Activated T-cell treated with anti-CD3 and anti-CD28 coated beads, Interleukin-2, amount 50 U/mL, for 4 hours (primary cell): ENCODE results near the gene GRIP1. TPM values are rescaled to one million over a fixed set of nuclear protein-coding genes. Genes with fewer than 3 reads are reported as not detected.

ENCODE experiments used
- ATAC-seq, 2 donors: fragments of 200-7000 bp; cut with Tn5 transposase; one replicate each; pipeline ENCODE4 v1.10.0; 2021
- DNase-seq: peaks from one replicate; pipeline ENCODE4 v3.0.0-alpha.2; 2020
- H3K27me3 Mint-ChIP-seq: one replicate; pipeline ENCODE4 v1.8.0; 2021; ENCODE audit warnings: low read depth, mixed read lengths
- H3K36me3 Mint-ChIP-seq: one replicate; pipeline ENCODE4 v1.8.0; 2022; ENCODE audit warnings: mixed read lengths; ENCODE audit not compliant: insufficient read depth
- H3K4me1 Mint-ChIP-seq: one replicate; pipeline ENCODE4 v1.8.0; 2021; ENCODE audit warnings: low read depth, mixed read lengths
- H3K4me3 Mint-ChIP-seq: one replicate; pipeline ENCODE4 v1.8.0; 2021; ENCODE audit warnings: mild to moderate bottlenecking, moderate library complexity, mixed read lengths
- H3K9me3 Mint-ChIP-seq: one replicate; pipeline ENCODE4 v1.8.0; 2021; ENCODE audit warnings: mixed read lengths
- total RNA-seq, 3 donors: library from RNA; stranded (reverse); gene quantifications; one replicate each; pipeline ENCODE4 v1.2.1, GENCODE V29; 2021

Gene GRIP1
- total RNA-seq, 3 donors from 2014 or later, result 1.6 to 8.0 (median 4.4) TPM

DNA sequence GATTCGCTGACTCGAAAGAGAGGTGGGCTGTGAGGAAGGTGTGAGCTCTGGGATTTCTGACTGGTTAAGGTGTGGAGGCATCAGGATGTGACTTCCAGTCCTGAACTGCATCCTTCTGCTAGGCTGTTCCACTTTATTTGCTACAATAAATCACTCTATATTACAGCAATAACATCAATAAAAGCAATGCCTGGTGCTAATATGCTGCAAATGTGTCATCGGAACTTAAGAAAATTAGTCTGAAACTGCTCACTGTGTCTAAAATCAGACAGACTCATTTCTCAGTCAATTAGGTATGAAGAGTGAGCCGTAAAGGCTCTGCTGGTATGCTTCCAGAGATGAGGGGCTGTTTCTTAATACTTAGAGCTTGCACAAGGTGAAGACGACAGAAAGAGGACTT, 250.0 kb downstream of the GRIP1 start:
- Mint-ChIP-seq H3K36me3 (peaks cover 5% of the 10 kb centered on the region), H3K27me3 (no peaks in the 10 kb centered on the region), H3K4me3 (no peak overlapping the region), H3K9me3 (peaks cover 15% of the 10 kb centered on the region), H3K4me1 (no peaks in the 10 kb centered on the region)
- no peak for DNase-seq
- ATAC-seq, result no peak

- H3K4me1 Mint-ChIP-seq, result no peaks in the 10 kb centered on the region
- peaks cover 5% of the 10 kb centered on the region for H3K36me3 Mint-ChIP-seq
- ATAC-seq (no peak), DNase-seq (no peak)
- peaks cover 15% of the 10 kb centered on the region for H3K9me3 Mint-ChIP-seq
- no peaks in the 10 kb centered on the region for H3K27me3 Mint-ChIP-seq
- H3K4me3 Mint-ChIP-seq, result no peak overlapping the region
These were observed 250.6 kb downstream of the GRIP1 start for GRCh38 chr12:66428261-66428660.

DNA sequence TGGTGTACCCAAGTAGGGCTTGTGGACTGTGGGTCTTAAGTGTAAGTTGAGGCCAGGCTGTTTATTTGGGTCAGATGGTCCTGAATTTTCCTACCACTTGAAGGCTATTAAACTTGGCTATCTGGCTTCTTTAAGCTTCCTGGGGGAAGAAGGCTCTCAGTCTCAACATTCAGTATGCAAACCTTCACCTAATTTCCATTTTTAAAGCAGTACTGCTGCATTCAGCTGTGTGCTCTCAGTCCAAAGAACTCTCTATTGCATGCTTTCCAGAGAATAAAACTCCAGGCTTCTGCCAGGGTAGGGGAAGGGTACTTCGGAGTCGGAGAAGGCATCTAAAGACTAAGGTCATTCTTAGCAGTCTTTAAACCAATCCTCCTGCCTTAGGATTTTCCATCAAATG, 252.2 kb downstream of the GRIP1 start:
- no peaks in the 10 kb centered on the region for H3K27me3 Mint-ChIP-seq
- H3K36me3 Mint-ChIP-seq, result peaks cover 5% of the 10 kb centered on the region
- no peak overlapping the region for H3K4me3 Mint-ChIP-seq
- ATAC-seq (no peak), DNase-seq (no peak)
- H3K4me1 Mint-ChIP-seq, result no peaks in the 10 kb centered on the region
- H3K9me3 Mint-ChIP-seq, result peaks cover 15% of the 10 kb centered on the region

GRCh38 chr12:66423266-66423665, 255.6 kb downstream of the GRIP1 start:
- DNase-seq, result no peak
- Mint-ChIP-seq H3K27me3 (no peaks in the 10 kb centered on the region), H3K4me1 (no peaks in the 10 kb centered on the region), H3K9me3 (peaks cover 15% of the 10 kb centered on the region), H3K4me3 (no peak overlapping the region), H3K36me3 (peaks cover 7% of the 10 kb centered on the region)
- ATAC-seq, result no peak

GRCh38 chr12:66418908-66419307, 260.0 kb downstream of the GRIP1 start:
- Mint-ChIP-seq H3K9me3 (peaks cover 4% of the 10 kb centered on the region), H3K4me3 (no peak overlapping the region), H3K36me3 (peaks cover 3% of the 10 kb centered on the region), H3K27me3 (peaks cover 3% of the 10 kb centered on the region), H3K4me1 (no peaks in the 10 kb centered on the region)
- ATAC-seq (no peak), DNase-seq (no peak)

DNA sequence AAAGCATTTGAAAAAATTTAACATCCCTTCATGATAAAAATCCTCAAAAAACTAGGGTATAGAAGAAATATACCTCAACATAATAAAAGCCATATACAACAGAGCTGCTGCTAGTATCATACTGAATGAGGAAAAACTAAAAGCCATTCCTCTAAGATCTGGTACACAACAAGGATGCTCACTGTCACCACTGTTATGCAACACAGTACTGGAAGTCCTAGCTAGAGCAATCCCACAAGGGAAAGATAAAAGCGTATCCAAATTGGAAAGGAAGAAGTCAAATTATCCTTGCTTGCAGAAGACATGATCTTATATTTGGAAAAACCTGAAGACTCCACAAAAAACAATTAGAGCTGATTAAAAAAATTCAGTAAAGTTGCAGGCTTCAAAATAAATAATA, 261.7 kb downstream of the GRIP1 start:
- Mint-ChIP-seq H3K9me3 (peaks cover 7% of the 10 kb centered on the region), H3K4me1 (no peaks in the 10 kb centered on the region), H3K4me3 (no peak overlapping the region), H3K36me3 (peaks cover 3% of the 10 kb centered on the region), H3K27me3 (peaks cover 6% of the 10 kb centered on the region)
- no peak for ATAC-seq
- no peak for DNase-seq

DNA sequence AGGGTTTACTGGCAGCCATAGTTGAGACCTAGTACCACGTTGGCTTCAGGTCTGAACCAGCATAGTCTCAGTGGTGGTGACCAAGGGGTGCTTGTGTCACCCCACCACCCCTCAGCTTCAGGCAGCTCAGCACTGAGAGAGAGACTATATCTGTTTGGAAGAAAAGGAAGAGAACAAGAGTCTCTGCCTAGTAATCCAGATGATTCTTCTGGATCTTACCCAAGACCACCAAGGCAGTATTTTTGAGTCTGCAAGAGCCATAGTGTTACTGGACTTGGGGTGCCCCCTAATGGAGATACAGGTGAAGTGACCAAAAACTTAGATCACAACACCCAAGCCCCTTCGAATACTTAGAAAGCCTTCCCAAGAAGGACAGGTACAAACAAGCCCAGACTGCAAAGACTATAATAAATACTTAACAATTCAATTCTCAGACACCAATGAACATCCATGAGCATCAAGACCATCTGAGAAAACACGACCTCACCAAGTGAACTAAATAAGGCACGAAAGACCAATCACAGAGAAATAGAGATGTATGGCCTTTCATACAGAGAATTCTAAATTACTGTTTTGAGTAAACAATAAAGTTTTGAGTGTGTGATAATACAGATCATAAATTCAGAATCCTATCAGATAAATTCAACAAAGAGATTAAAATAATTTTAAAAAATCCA, 269.5 kb downstream of the GRIP1 start:
- Mint-ChIP-seq H3K9me3 (peaks cover 8% of the 10 kb centered on the region), H3K4me3 (no peak overlapping the region), H3K4me1 (no peaks in the 10 kb centered on the region), H3K27me3 (peaks cover 5% of the 10 kb centered on the region), H3K36me3 (peaks cover 4% of the 10 kb centered on the region)
- ATAC-seq, result peak in 1 of 2 donors; percentile 67
- peak; percentile 34 for DNase-seq

DNA sequence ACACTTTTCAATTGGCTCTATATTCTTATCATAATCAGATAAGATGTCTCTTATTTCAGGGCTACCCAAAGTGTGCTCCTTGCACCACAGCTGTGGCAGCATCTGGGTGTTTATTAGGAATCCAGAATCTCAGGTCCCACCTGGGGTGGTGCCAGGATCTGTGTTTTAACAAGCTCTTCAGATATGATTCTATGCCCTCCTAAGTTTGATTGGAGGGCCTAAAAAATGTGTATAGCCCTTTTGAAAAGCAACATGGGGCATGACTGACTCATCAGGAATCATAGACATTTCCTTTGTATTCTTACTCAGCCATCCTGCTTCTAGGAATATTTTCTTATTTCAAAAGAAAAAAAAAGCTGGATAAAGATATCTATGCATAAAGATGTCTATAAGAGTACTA, 273.5 kb downstream of the GRIP1 start:
- H3K4me1 Mint-ChIP-seq, result no peaks in the 10 kb centered on the region
- no peaks in the 10 kb centered on the region for H3K9me3 Mint-ChIP-seq
- H3K27me3 Mint-ChIP-seq, result peaks cover 2% of the 10 kb centered on the region
- ATAC-seq (no peak), DNase-seq (no peak)
- no peak overlapping the region for H3K4me3 Mint-ChIP-seq
- no peaks in the 10 kb centered on the region for H3K36me3 Mint-ChIP-seq

GRCh38 chr12:66403746-66404145, 275.1 kb downstream of the GRIP1 start:
- no peak overlapping the region for H3K4me3 Mint-ChIP-seq
- H3K4me1 Mint-ChIP-seq, result no peaks in the 10 kb centered on the region
- H3K9me3 Mint-ChIP-seq, result no peaks in the 10 kb centered on the region
- ATAC-seq, result no peak
- H3K36me3 Mint-ChIP-seq, result no peaks in the 10 kb centered on the region
- peaks cover 2% of the 10 kb centered on the region for H3K27me3 Mint-ChIP-seq
- DNase-seq, result no peak

GRCh38 chr12:66399911-66400306, 279.0 kb downstream of the GRIP1 start:
- H3K9me3 Mint-ChIP-seq, result no peaks in the 10 kb centered on the region
- ATAC-seq, result no peak
- DNase-seq, result no peak
- no peak overlapping the region for H3K4me3 Mint-ChIP-seq
- H3K27me3 Mint-ChIP-seq, result peaks cover 9% of the 10 kb centered on the region
- H3K4me1 Mint-ChIP-seq, result no peaks in the 10 kb centered on the region
- no peaks in the 10 kb centered on the region for H3K36me3 Mint-ChIP-seq

- DNase-seq (no peak), ATAC-seq (no peak)
- no peak overlapping the region for H3K4me3 Mint-ChIP-seq
- peaks cover 3% of the 10 kb centered on the region for H3K4me1 Mint-ChIP-seq
- H3K27me3 Mint-ChIP-seq, result peaks cover 7% of the 10 kb centered on the region
- H3K9me3 Mint-ChIP-seq, result no peaks in the 10 kb centered on the region
- no peaks in the 10 kb centered on the region for H3K36me3 Mint-ChIP-seq
These were observed 279.7 kb downstream of the GRIP1 start for GRCh38 chr12:66398931-66399910.

DNA sequence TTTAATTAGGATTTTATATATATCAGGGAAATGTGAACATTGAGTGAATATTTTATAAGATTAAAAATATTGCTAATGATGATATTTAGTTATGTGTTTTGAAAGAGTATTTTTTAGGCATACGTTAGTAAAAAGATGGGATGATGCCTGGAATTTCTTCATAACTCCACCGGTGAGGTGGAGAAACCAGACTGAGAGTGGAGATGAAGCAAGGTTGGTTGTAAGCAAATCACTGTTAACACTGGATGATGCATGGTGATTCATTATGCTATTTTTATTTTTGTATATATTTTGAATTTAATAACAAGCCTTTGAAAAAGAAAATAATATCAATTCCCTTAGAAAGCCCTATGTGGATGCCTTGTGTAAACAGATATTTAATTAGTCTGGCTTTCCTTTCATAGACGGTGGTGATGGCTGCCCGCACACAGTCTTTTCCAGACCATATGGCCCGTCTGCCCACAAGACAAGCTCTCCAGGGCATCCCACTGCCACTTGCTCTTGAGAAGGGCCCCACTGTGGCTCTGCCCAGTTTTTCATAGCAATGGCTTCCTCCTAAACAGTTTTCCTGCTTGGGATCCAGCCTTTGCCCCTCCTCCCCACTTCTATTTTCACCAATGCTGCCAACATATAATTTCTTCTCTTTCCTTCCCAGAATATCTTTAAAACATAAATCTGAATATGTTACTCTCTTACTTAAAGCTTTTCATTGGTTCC, 281.1 kb downstream of the GRIP1 start:
- H3K4me3 Mint-ChIP-seq, result no peak overlapping the region
- no peaks in the 10 kb centered on the region for H3K36me3 Mint-ChIP-seq
- peaks cover 13% of the 10 kb centered on the region for H3K4me1 Mint-ChIP-seq
- no peak for DNase-seq
- no peak for ATAC-seq
- no peaks in the 10 kb centered on the region for H3K9me3 Mint-ChIP-seq
- peaks cover 7% of the 10 kb centered on the region for H3K27me3 Mint-ChIP-seq

DNA sequence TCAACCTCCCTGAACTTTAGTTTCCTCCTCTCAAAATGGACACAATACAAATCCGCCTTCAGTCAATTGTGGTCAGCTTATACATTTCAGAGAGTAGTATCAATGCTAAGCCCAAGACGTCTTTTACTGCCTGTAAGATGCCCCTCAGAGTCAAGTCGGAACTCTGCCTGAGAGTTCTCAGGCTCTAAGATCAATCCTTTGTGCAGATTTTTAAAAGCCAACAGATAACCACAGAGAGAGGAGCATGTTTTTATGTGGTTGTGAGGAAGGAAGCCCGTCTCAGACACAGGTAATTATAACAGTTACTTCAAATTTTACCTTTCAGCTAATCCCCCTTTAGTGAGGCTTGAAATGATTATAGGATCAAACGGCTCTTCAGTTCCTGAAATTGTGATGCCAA, 285.0 kb downstream of the GRIP1 start:
- Mint-ChIP-seq H3K9me3 (no peaks in the 10 kb centered on the region), H3K4me3 (peak overlapping the region; percentile 1), H3K4me1 (peaks cover 13% of the 10 kb centered on the region), H3K27me3 (peaks cover 7% of the 10 kb centered on the region), H3K36me3 (no peaks in the 10 kb centered on the region)
- DNase-seq (no peak), ATAC-seq (no peak)

DNA sequence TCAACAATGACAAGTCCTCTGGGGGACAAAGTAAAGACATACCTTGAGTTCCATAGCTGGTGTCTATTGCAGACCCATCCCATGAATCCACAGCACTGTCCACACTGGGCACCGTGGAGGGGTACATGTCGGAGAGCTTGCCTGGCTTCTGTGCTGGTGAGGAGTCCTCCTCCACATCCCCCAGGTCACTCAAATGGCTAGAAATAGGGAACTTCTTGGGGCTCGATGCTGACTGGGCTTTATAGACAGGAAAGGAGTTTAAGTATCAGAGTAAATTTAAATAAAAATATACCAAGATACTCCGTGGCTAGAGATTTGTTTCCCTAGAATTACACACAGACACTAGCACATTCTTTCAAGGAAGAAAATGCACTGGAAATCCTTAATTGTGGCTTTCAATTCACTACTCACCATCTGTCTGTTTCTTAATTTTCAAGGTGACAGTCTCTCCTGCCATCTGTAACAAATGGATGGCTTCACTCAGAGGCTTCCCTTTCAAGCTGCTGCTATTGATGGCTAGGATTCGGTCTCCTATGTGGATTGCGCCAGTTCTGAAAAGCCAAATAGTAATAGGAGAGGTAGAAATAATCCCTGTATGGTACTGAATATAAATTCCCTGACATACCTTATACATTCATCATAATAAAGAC, 286.5 kb downstream of the GRIP1 start:
- ATAC-seq, result no peak

More for the DNA sequence above, 286.5 kb downstream of the GRIP1 start:
- Mint-ChIP-seq H3K4me1 (peaks cover 13% of the 10 kb centered on the region), H3K4me3 (no peak overlapping the region), H3K36me3 (peaks cover 2% of the 10 kb centered on the region), H3K27me3 (peaks cover 7% of the 10 kb centered on the region), H3K9me3 (peaks cover 3% of the 10 kb centered on the region)
- no peak for DNase-seq
